Endodermal cell (in vitro differentiated cells): ENCODE measurements around the gene RGS4. TPM values are rescaled to one million over a fixed set of nuclear protein-coding genes. Genes with fewer than 3 reads are reported as not detected.

Source experiments
- DNase-seq: peaks from one replicate; pipeline ENCODE4 v3.0.0-alpha.2; 2017
- H3K27ac ChIP-seq: 2 replicates; pipeline ENCODE4 v1.5.1; 2013; ENCODE audit warnings: mild to moderate bottlenecking, low read depth, low read length, moderate library complexity
- H3K27me3 ChIP-seq: 2 replicates; pipeline ENCODE4 v1.6.1; 2013; ENCODE audit warnings: mild to moderate bottlenecking, low read length, moderate library complexity; ENCODE audit not compliant: insufficient read depth, control insufficient read depth, poor library complexity, severe bottlenecking
- H3K36me3 ChIP-seq: 2 replicates; pipeline ENCODE4 v1.7.0; 2013; ENCODE audit warnings: mild to moderate bottlenecking, low read length, moderate library complexity; ENCODE audit not compliant: control insufficient read depth, insufficient read depth
- H3K4me1 ChIP-seq: one replicate; pipeline ENCODE4 v1.7.0; 2013; ENCODE audit warnings: low read length; ENCODE audit not compliant: control insufficient read depth, insufficient read depth
- H3K4me3 ChIP-seq: 2 replicates; pipeline ENCODE4 v1.5.1; 2013; ENCODE audit warnings: mild to moderate bottlenecking, low read length, moderate library complexity
- H3K9ac ChIP-seq: 2 replicates; pipeline ENCODE4 v1.6.1; 2013; ENCODE audit warnings: mild to moderate bottlenecking, low read length, moderate library complexity; ENCODE audit not compliant: poor library complexity, severe bottlenecking; ENCODE audit errors: extremely low read depth
- H3K9me3 ChIP-seq: 2 replicates; pipeline ENCODE4 v1.6.1; 2013; ENCODE audit warnings: mild to moderate bottlenecking, low read length, moderate library complexity; ENCODE audit not compliant: control insufficient read depth
- H3K27ac Mint-ChIP-seq: 2 replicates; pipeline ENCODE4 v1.8.0; 2020; ENCODE audit warnings: mixed read lengths
- H3K27me3 Mint-ChIP-seq: 2 replicates; pipeline ENCODE4 v1.8.0; 2021; ENCODE audit warnings: mild to moderate bottlenecking, mixed read lengths; ENCODE audit not compliant: insufficient read depth
- H3K36me3 Mint-ChIP-seq: 2 replicates; pipeline ENCODE4 v1.8.0; 2020; ENCODE audit warnings: low read depth, mixed read lengths
- H3K4me1 Mint-ChIP-seq: 2 replicates; pipeline ENCODE4 v1.8.0; 2020; ENCODE audit warnings: mixed read lengths
- H3K4me3 Mint-ChIP-seq: 2 replicates; pipeline ENCODE4 v1.8.0; 2020; ENCODE audit warnings: mild to moderate bottlenecking, moderate library complexity, mixed read lengths
- H3K9me3 Mint-ChIP-seq: 2 replicates; pipeline ENCODE4 v1.8.0; 2020; ENCODE audit warnings: mild to moderate bottlenecking, mixed read lengths
- WGBS, 2 experiments: methylation state at CpG; one replicate each; pipeline versions ENCODE4 v1.1.5 to v1.1.7; 2013; ENCODE audit warnings: missing lambda C conversion rate in 2 of 2, mixed read lengths in 1 of 2; ENCODE audit not compliant: insufficient coverage in 1 of 2, insufficient read length in 1 of 2; 5-methylcytosine and 5-hydroxymethylcytosine counted together
- total RNA-seq, 2 donors: library from RNA; stranded (reverse); fragmentation: NEBNext Ultra II Directional in 1 of 2; extraction: Animal tissue kit (Norgen Biotek cat#: 25700) in 1 of 2; gene quantifications; 2 replicates in 1 of 2; 3 replicates in 1 of 2; pipeline ENCODE4 v1.2.1, GENCODE V29; 2021
- TF ChIP-seq, protein P1 (sequence below): fragments of 200-600 bp; sonication (generic); conservative IDR thresholded peaks from 2 replicates; pipeline ENCODE4 v1.5.0; 2021; ENCODE audit warnings: antibody characterized with exemption, mild to moderate bottlenecking

The RGS4 gene
- total RNA-seq, 2 donors from 2014 or later, result 0.48 to 0.51 TPM

DNA sequence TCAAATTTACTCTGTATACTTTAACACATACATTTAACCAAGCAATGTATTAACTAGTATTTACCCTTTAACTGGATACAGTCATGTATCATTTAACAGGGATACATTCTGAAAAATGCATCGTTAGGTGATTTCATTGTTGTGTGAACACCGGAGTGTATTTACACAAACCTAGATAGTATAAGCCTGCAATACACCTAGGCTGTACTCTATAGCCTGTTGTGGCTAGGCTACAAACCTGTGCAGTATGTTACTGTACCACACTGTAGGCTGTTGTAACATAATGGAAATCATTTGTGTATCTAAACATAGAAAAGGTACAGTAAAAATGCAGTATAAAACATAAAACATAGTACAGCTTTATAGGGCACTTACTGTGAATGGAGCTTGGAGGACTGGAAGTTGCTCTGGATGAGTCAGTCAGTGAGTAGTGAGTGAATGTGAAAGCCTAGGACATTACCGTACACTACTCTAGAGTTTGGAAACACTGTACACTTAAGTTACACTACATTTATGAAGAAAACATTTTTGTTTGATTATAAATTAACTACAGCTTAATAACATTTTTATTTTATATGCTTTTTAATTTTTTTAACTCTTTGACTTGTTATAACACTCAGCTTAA is 21.3 kb downstream of the RGS4 start:
- Histone ChIP-seq H3K27me3 (no peaks in the 10 kb centered on the region), H3K27ac (no peak overlapping the region), H3K36me3 (no peaks in the 10 kb centered on the region), H3K9me3 (no peaks in the 10 kb centered on the region), H3K4me1 (no peaks in the 10 kb centered on the region), H3K9ac (no peak overlapping the region), H3K4me3 (no peak overlapping the region)
- no peaks in the 10 kb centered on the region for H3K36me3 Mint-ChIP-seq
- H3K27ac Mint-ChIP-seq, result no peak overlapping the region
- H3K4me3 Mint-ChIP-seq, result no peak overlapping the region
- DNase-seq, result no peak
- no peaks in the 10 kb centered on the region for H3K27me3 Mint-ChIP-seq
- TF ChIP-seq, protein P1, sequence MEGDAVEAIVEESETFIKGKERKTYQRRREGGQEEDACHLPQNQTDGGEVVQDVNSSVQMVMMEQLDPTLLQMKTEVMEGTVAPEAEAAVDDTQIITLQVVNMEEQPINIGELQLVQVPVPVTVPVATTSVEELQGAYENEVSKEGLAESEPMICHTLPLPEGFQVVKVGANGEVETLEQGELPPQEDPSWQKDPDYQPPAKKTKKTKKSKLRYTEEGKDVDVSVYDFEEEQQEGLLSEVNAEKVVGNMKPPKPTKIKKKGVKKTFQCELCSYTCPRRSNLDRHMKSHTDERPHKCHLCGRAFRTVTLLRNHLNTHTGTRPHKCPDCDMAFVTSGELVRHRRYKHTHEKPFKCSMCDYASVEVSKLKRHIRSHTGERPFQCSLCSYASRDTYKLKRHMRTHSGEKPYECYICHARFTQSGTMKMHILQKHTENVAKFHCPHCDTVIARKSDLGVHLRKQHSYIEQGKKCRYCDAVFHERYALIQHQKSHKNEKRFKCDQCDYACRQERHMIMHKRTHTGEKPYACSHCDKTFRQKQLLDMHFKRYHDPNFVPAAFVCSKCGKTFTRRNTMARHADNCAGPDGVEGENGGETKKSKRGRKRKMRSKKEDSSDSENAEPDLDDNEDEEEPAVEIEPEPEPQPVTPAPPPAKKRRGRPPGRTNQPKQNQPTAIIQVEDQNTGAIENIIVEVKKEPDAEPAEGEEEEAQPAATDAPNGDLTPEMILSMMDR, result no peak
- H3K9me3 Mint-ChIP-seq, result no peaks in the 10 kb centered on the region
- WGBS, 2 experiments, result 94 to 96% methylated on average over 2 of the region's 3 CpGs
- no peaks in the 10 kb centered on the region for H3K4me1 Mint-ChIP-seq

DNA sequence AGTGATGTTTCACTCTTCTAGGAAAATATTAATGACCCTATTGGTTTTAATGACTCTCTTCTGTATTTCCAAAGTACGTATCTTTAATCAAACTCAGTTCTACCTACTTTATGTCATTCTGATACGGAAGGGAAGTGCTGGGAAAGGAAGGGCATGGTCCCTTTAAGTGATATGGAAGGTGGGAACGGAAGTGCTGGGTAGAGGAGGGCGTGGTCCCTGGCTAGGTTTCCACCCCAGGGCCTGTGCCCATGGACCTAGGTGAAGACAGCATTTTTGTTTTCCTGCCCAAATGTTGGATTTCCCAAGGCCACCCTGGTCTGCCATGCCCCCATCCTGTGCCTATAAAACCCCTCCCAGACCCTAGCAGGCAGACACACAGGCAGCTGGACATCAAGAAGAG is 24.0 kb downstream of the RGS4 start:
- H3K9me3 Mint-ChIP-seq, result no peaks in the 10 kb centered on the region
- DNase-seq, result no peak
- Histone ChIP-seq H3K36me3 (no peaks in the 10 kb centered on the region), H3K9ac (no peak overlapping the region), H3K4me3 (no peak overlapping the region), H3K27ac (no peak overlapping the region), H3K27me3 (no peaks in the 10 kb centered on the region), H3K9me3 (no peaks in the 10 kb centered on the region), H3K4me1 (no peaks in the 10 kb centered on the region)
- TF ChIP-seq, protein P1, result no peak
- no peaks in the 10 kb centered on the region for H3K4me1 Mint-ChIP-seq
- no peak overlapping the region for H3K27ac Mint-ChIP-seq
- 88% methylated on average over 3 of the region's 4 CpGs; no CpG with 5 or more reads in 1 of the 2 experiments for WGBS, 2 experiments
- no peaks in the 10 kb centered on the region for H3K27me3 Mint-ChIP-seq
- H3K4me3 Mint-ChIP-seq, result no peak overlapping the region
- no peaks in the 10 kb centered on the region for H3K36me3 Mint-ChIP-seq

DNA sequence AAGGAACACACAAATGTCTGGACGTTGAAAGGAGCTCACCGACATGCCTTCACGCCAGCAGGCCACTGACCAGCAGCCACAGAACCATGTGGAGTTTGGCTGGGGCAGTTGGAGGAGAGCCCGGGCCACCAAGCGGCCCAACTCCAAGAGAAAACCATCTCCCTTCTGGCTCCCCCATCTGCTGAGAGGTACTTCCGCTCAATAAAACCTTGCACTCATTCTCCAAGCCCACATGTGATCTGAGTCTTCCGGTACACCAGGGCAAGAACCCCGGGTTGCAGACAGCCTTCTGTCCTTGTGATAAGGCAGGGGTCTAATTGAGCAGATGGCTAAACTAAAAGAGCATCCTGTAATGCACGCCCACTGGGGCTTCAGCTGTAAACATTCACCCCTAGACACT is 24.4 kb downstream of the RGS4 start:
- 92 to 96% methylated on average over 4 to 9 of the region's 9 CpGs for whole genome bisulfite sequencing, 2 experiments
- Mint-ChIP-seq H3K27me3 (no peaks in the 10 kb centered on the region), H3K27ac (no peak overlapping the region), H3K4me3 (no peak overlapping the region), H3K36me3 (no peaks in the 10 kb centered on the region), H3K4me1 (no peaks in the 10 kb centered on the region), H3K9me3 (no peaks in the 10 kb centered on the region)
- H3K27me3 ChIP-seq, result no peaks in the 10 kb centered on the region
- DNase-seq, result no peak
- no peaks in the 10 kb centered on the region for H3K4me1 ChIP-seq
- TF ChIP-seq, protein P1, result no peak
- no peaks in the 10 kb centered on the region for H3K9me3 ChIP-seq
- H3K27ac ChIP-seq, result no peak overlapping the region
- H3K4me3 ChIP-seq, result no peak overlapping the region
- H3K9ac ChIP-seq, result no peak overlapping the region
- no peaks in the 10 kb centered on the region for H3K36me3 ChIP-seq
